ENCODE results near the gene RPS26. TPM values are rescaled to one million over a fixed set of nuclear protein-coding genes. Genes with fewer than 3 reads are reported as not detected.

RPS26 gene
- total and polyA plus RNA-seq, 2 of the 13 experiments (the other 11 are each of a cell fraction or from before 2014, with no cell fraction given): 150 to 421 TPM

GRCh38 chr12:56081393-56082347 is 40.0 kb downstream of the RPS26 start (continued):
- TF ChIP-seq ZBTB46 (CRISPR knock-in tag; IDR thresholded peaks at IDR 0.05; ENCODE audit: borderline replicate concordance) (peak; percentile 93; the same call in 1 of the 2 replicates), PLRG1 (conservative IDR thresholded peaks at IDR 0.05) (no peak), ZNF343 (CRISPR knock-in tag; IDR thresholded peaks at IDR 0.05) (peak; percentile 98), ZNF230 (CRISPR knock-in tag; IDR thresholded peaks at IDR 0.05) (peak; percentile 91), AGO1 (IDR thresholded peaks at IDR 0.05; ENCODE audit: low read depth, low read length, poor library complexity, severe bottlenecking) (no peak), ZMAT3 (CRISPR knock-in tag; conservative IDR thresholded peaks at IDR 0.05) (peak; percentile 97), SAP130 (CRISPR knock-in tag; IDR thresholded peaks at IDR 0.05; ENCODE audit: low read depth) (peak; percentile 99), FOXA1 (IDR thresholded peaks at IDR 0.05) (no peak), FOXA1 (CRISPR knock-in tag; IDR thresholded peaks at IDR 0.05) (no peak; the same call in 1 of the 2 replicates), ZNF441 (CRISPR knock-in tag; IDR thresholded peaks at IDR 0.05; ENCODE audit: borderline replicate concordance) (peak; percentile 85), HNF4A (CRISPR knock-in tag; IDR thresholded peaks at IDR 0.05) (peak; percentile 100), ZNF225 (CRISPR knock-in tag; IDR thresholded peaks at IDR 0.05) (peak; percentile 89; the same call in 1 of the 2 replicates), ZSCAN31 (CRISPR knock-in tag; IDR thresholded peaks at IDR 0.05; ENCODE audit: low read depth) (peak; percentile 96), ZNF878 (CRISPR knock-in tag; IDR thresholded peaks at IDR 0.05) (peak; percentile 99), ZNF841 (CRISPR knock-in tag; IDR thresholded peaks at IDR 0.05; ENCODE audit: borderline replicate concordance) (no peak), RELA (CRISPR knock-in tag; IDR thresholded peaks at IDR 0.05) (peak; percentile 44; the same call in 1 of the 2 replicates), SIN3A (IDR thresholded peaks at IDR 0.05; ENCODE audit: borderline replicate concordance, low read depth, low read length) (peak; percentile 55; the same call in 1 of the 2 replicates), ZNF124 (CRISPR knock-in tag; IDR thresholded peaks at IDR 0.05) (peak; percentile 98), ZBTB7B (CRISPR knock-in tag; IDR thresholded peaks at IDR 0.05) (peak; percentile 96), ZNF563 (CRISPR knock-in tag; IDR thresholded peaks at IDR 0.05) (no peak; the same call in 1 of the 2 replicates), IKZF4 (CRISPR knock-in tag; IDR thresholded peaks at IDR 0.05; ENCODE audit: borderline replicate concordance, low read depth, not compliant biosample characterization) (no peak)
- TF ChIP-seq, protein P1, sequence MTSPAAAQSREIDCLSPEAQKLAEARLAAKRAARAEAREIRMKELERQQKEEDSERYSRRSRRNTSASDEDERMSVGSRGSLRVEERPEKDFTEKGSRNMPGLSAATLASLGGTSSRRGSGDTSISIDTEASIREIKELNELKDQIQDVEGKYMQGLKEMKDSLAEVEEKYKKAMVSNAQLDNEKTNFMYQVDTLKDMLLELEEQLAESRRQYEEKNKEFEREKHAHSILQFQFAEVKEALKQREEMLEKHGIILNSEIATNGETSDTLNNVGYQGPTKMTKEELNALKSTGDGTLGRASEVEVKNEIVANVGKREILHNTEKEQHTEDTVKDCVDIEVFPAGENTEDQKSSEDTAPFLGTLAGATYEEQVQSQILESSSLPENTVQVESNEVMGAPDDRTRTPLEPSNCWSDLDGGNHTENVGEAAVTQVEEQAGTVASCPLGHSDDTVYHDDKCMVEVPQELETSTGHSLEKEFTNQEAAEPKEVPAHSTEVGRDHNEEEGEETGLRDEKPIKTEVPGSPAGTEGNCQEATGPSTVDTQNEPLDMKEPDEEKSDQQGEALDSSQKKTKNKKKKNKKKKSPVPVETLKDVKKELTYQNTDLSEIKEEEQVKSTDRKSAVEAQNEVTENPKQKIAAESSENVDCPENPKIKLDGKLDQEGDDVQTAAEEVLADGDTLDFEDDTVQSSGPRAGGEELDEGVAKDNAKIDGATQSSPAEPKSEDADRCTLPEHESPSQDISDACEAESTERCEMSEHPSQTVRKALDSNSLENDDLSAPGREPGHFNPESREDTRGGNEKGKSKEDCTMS (CRISPR knock-in tag; conservative IDR thresholded peaks at IDR 0.05): no peak
- TF ChIP-seq, protein P2, sequence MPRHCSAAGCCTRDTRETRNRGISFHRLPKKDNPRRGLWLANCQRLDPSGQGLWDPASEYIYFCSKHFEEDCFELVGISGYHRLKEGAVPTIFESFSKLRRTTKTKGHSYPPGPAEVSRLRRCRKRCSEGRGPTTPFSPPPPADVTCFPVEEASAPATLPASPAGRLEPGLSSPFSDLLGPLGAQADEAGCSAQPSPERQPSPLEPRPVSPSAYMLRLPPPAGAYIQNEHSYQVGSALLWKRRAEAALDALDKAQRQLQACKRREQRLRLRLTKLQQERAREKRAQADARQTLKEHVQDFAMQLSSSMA (CRISPR knock-in tag; IDR thresholded peaks at IDR 0.05): 0 out of 2 replicates have a peak, but pooled peaks have one; percentile 68
